Stimulated activated CD8-positive, alpha-beta memory T cell treated with anti-CD3 and anti-CD28 coated beads, Interleukin-4, amount 100 ng/mL, for 1 hour (primary cell): ENCODE measurements around the gene PROCA1.
A peak's percentile ranks its signal among the peaks of the same experiment; 100 is the strongest.
"Not testable (repeated sequence)": the region's sequence is repeated elsewhere in the genome, so short reads cannot be mapped to it uniquely, and the experiment has no call there.

Experiments used
- DNase-seq, 2 donors: peaks; one replicate each; pipeline ENCODE4 v3.0.0-alpha.2; 2020; ENCODE audit warnings: low read depth in 2 of 2, low spot score in 1 of 2

Gene PROCA1

GRCh38 chr17:28744104-28744971 lies 32.6 kb upstream of the PROCA1 start:
- DNase-seq, result peak in 1 of 2 donors; percentile 46

- peak in 1 of 2 donors; percentile 54 for DNase-seq
Observed at GRCh38 chr17:28743243-28744103, 31.8 kb upstream of the PROCA1 start, which contains the start of gene TRAF4. TSS of gene TRAF4 (plus strand) at chr17:28744011. CDS start at chr17:28744113, 102 bp downstream.

- no peak for DNase-seq
Observed at GRCh38 chr17:28741358-28742349, 30.0 kb upstream of the PROCA1 start.

GRCh38 chr17:28740406-28741357 lies 29.0 kb upstream of the PROCA1 start:
- no peak for DNase-seq

GRCh38 chr17:28738680-28739384 lies 27.1 kb upstream of the PROCA1 start:
- DNase-seq, result no peak

GRCh38 chr17:28737770-28738679 lies 26.3 kb upstream of the PROCA1 start:
- no peak for DNase-seq

- DNase-seq, result no peak
Observed at GRCh38 chr17:28737316-28737715, 25.6 kb upstream of the PROCA1 start.

GRCh38 chr17:28735913-28736769 lies 24.5 kb upstream of the PROCA1 start:
- DNase-seq, result not testable (repeated sequence)

- no peak for DNase-seq
Observed at GRCh38 chr17:28735242-28735722, 23.6 kb upstream of the PROCA1 start.

GRCh38 chr17:28734712-28735241 lies 23.1 kb upstream of the PROCA1 start:
- no peak for DNase-seq

GRCh38 chr17:28733346-28733745 lies 21.7 kb upstream of the PROCA1 start:
- DNase-seq, result no peak

- no peak for DNase-seq
Observed at GRCh38 chr17:28729950-28730330, 18.3 kb upstream of the PROCA1 start.

GRCh38 chr17:28728364-28729200 lies 16.9 kb upstream of the PROCA1 start, which contains the start of gene NEK8:
TSS of gene NEK8 (plus strand) at chr17:28728788. CDS start at chr17:28728814, 26 bp downstream.
- peak; percentile 96 to 98 for DNase-seq

- peak; percentile 80 to 83 for DNase-seq
Observed at GRCh38 chr17:28726627-28727491, 15.2 kb upstream of the PROCA1 start.

- no peak for DNase-seq
Observed at GRCh38 chr17:28726226-28726626, 14.5 kb upstream of the PROCA1 start, which contains the start of gene TLCD1. TSS of gene TLCD1 (minus strand) at chr17:28726233. CDS start at chr17:28726097, 136 bp downstream.
